K562 (cell line): ENCODE measurements around the gene POLN. TPM values are rescaled to one million over a fixed set of nuclear protein-coding genes. Genes with fewer than 3 reads are reported as not detected.

Source experiments
- CEBPG ChIP-seq, 3 experiments: fragments of 200-800 bp in 1 of 3; sonication (Bioruptor generic) in 1 of 3; sonication (generic) in 1 of 3; formaldehyde crosslinking in 1 of 3; IDR thresholded peaks in 2 of 3; conservative IDR thresholded peaks in 1 of 3; 2 replicates each; pipeline versions ENCODE4 v1.6.1 to v1.8.0; 2016 to 2022; ENCODE audit warnings: missing compliant biosample characterization in 2 of 3, missing genetic modification characterization in 2 of 3, mild to moderate bottlenecking in 1 of 3, missing genetic modification reagents in 1 of 3
- DIDO1 ChIP-seq: fragments of 450-650 bp; IDR thresholded peaks from 2 replicates; pipeline ENCODE4 v1.6.1; 2016; ENCODE audit warnings: low read depth, missing biosample characterization, missing genetic modification characterization
- FOXM1 ChIP-seq, 2 experiments: fragments of 450-650 bp in 1 of 2; sonication (generic) in 1 of 2; formaldehyde crosslinking in 1 of 2; IDR thresholded peaks; 2 replicates each; pipeline versions ENCODE4 v1.6.1 to v1.9.0; 2017 to 2022; ENCODE audit warnings: low read depth in 2 of 2, mild to moderate bottlenecking in 2 of 2, missing genetic modification reagents in 1 of 2, moderate library complexity in 1 of 2
- GABPA ChIP-seq: fragments of 200-800 bp; sonication (Bioruptor generic); conservative IDR thresholded peaks from 2 replicates; pipeline ENCODE4 v1.6.1; 2016; ENCODE audit warnings: low read depth, missing genetic modification characterization, missing compliant biosample characterization
- HNRNPH1 ChIP-seq: fragments of 200-400 bp; formaldehyde crosslinking; optimal IDR thresholded peaks from 2 replicates; pipeline ENCODE3; 2017; ENCODE audit warnings: low read depth, mild to moderate bottlenecking, low read length, moderate library complexity
- MCM2 ChIP-seq: fragments of 450-650 bp; IDR thresholded peaks from 2 replicates; pipeline ENCODE4 v1.6.1; 2017; ENCODE audit warnings: low read depth, mild to moderate bottlenecking
- RBM15 ChIP-seq: fragments of 200-400 bp; formaldehyde crosslinking; IDR thresholded peaks from 2 replicates; pipeline ENCODE4 v1.6.1; 2018; ENCODE audit warnings: mild to moderate bottlenecking, low read length, moderate library complexity; ENCODE audit not compliant: insufficient read depth
- RNF2 ChIP-seq: sonication (generic); IDR thresholded peaks from 2 replicates; pipeline ENCODE4 v1.6.1; 2016
- SMAD3 ChIP-seq: fragments of 450-650 bp; formaldehyde crosslinking; conservative IDR thresholded peaks from 2 replicates; pipeline ENCODE4 v1.4.0; 2020; ENCODE audit warnings: mild to moderate bottlenecking
- SNIP1 ChIP-seq: fragments of 450-650 bp; IDR thresholded peaks from 2 replicates; pipeline ENCODE4 v1.7.1; 2017; ENCODE audit warnings: low read depth, mild to moderate bottlenecking
- TCFL5 ChIP-seq: fragments of 250-450 bp; sonication (Bioruptor Pico); conservative IDR thresholded peaks from 2 replicates; pipeline ENCODE4 v1.6.1; 2021; ENCODE audit warnings: mild to moderate bottlenecking, moderate library complexity, matching md5 sums
- U2AF1 ChIP-seq: fragments of 200-400 bp; formaldehyde crosslinking; optimal IDR thresholded peaks from 2 replicates; pipeline ENCODE3; 2017; ENCODE audit warnings: mild to moderate bottlenecking, low read depth, low read length, moderate library complexity
- ZC3H8 ChIP-seq: fragments of 450-650 bp; IDR thresholded peaks from 2 replicates; pipeline ENCODE4 v1.6.1; 2017
- ZNF551 ChIP-seq: fragments of 250-450 bp; sonication (Bioruptor Pico); IDR thresholded peaks from 2 replicates; pipeline ENCODE4 v1.5.0; 2021; ENCODE audit warnings: mild to moderate bottlenecking, moderate library complexity
- polyA plus RNA-seq, 8 experiments: library from polyadenylated mRNA; depleted of rRNA in 4 of 8; stranded (reverse) in 5 of 8; unstranded in 3 of 8; fragments of >200 nt; fragmentation: Nextera tagmentation in 2 of 8; fragmentation: Illumina TruSeq in 1 of 8; extraction: Ambion mirVana in 2 of 8; extraction: Trizol in 1 of 8; gene quantifications; 2 replicates each; pipeline versions ENCODE4 v1.2.1 to v1.2.3, GENCODE V29; 2011 to 2014; ENCODE audit warnings: inconsistent platforms in 1 of 8, missing spikeins in 1 of 8
- total RNA-seq, 7 experiments: library from RNA; depleted of rRNA in 6 of 7; stranded (reverse); fragments of >200 nt in 6 of 7; fragmentation: Illumina TruSeq in 2 of 7; extraction: Trizol in 2 of 7; gene quantifications; 2 replicates each; pipeline versions ENCODE4 v1.2.1 to v1.2.3, GENCODE V29; 2011 to 2021; ENCODE audit warnings: low replicate concordance in 1 of 7
- TF ChIP-seq, protein P1 (sequence below): sonication (generic); formaldehyde crosslinking; IDR thresholded peaks from 2 replicates; pipeline ENCODE4 v1.8.0; 2022; ENCODE audit warnings: missing genetic modification reagents, mild to moderate bottlenecking, moderate library complexity, borderline replicate concordance
- TF ChIP-seq, protein P2 (sequence below): fragments of 200-800 bp; sonication (Bioruptor generic); IDR thresholded peaks from 2 replicates; pipeline ENCODE4 v1.6.1; 2017; ENCODE audit warnings: missing genetic modification characterization, missing compliant biosample characterization

POLN gene
- total and polyA plus RNA-seq, 9 of the 15 experiments (the other 6 are each of a cell fraction or from before 2014, with no cell fraction given), result 0.08 to 0.91 (median 0.32) TPM

DNA sequence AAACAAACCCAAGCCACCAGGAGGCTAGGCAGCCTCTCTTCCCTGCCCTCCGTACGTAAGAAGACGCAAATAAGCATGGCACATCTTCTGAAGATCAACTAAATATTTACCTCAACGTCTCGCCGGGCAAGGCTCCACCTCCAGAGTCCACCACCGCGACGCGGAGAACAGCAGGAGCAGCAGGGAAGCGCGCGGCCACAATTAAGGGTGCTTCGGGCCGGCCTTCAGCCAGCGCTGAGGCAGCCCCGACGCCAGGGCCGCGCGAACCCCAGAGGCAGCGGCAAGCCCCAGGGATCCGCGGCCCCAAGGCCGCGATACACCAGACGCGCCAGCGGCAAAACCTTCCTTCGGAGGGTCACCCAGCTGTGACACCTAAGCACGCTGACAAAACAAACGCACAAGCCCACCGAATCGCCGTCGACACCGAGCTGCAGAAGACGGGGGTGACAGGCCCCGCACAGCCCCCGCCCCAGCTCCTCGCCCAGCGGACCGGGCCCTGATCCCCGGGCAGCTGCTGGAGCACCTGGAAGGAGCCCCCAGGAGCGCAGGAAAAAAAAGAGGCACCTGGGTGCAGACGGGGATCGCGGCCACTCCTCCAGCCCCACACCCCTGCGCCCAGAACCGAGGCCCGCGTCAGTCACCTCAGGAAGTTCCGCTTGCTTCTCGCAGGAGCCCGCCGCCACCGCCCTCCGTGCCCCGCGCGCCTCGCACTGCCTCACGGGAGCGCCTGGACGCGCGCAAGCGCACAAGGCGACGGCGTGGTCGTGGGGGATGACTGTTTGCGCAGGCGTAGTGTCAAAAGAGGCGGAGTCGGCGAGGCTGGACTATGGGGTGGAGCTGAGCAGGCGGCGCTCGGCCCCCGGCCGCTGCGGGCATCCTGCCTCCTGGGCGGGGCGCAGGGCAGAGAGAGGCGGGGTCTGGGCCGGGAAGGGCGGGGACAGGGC is at the start of gene POLN, which contains the start of gene HAUS3 (continued):
- TF ChIP-seq DIDO1 (tag), result no peak
- TF ChIP-seq SMAD3 (CRISPR knock-in tag), result no peak
- no peak for TF ChIP-seq ZNF551 (CRISPR knock-in tag)
- no peak for TF ChIP-seq MCM2
- no peak for TF ChIP-seq ZC3H8
- 0 out of 2 replicates have a peak, but pooled peaks have one; percentile 24 for TF ChIP-seq CEBPG (CRISPR knock-in tag; IDR thresholded peaks at IDR 0.05)
- no peak for TF ChIP-seq CEBPG (tag; conservative IDR thresholded peaks at IDR 0.05 in 1 of 2, IDR thresholded peaks at IDR 0.05 in 1 of 2)
- peak; percentile 36; the same call in 1 of the 2 replicates for TF ChIP-seq GABPA
- TF ChIP-seq, protein P1, sequence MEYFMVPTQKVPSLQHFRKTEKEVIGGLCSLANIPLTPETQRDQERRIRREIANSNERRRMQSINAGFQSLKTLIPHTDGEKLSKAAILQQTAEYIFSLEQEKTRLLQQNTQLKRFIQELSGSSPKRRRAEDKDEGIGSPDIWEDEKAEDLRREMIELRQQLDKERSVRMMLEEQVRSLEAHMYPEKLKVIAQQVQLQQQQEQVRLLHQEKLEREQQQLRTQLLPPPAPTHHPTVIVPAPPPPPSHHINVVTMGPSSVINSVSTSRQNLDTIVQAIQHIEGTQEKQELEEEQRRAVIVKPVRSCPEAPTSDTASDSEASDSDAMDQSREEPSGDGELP (CRISPR knock-in tag), result peak; percentile 76
- no peak for TF ChIP-seq RBM15
- TF ChIP-seq RNF2, result no peak
- TF ChIP-seq SNIP1, result no peak
- TF ChIP-seq, protein P2, sequence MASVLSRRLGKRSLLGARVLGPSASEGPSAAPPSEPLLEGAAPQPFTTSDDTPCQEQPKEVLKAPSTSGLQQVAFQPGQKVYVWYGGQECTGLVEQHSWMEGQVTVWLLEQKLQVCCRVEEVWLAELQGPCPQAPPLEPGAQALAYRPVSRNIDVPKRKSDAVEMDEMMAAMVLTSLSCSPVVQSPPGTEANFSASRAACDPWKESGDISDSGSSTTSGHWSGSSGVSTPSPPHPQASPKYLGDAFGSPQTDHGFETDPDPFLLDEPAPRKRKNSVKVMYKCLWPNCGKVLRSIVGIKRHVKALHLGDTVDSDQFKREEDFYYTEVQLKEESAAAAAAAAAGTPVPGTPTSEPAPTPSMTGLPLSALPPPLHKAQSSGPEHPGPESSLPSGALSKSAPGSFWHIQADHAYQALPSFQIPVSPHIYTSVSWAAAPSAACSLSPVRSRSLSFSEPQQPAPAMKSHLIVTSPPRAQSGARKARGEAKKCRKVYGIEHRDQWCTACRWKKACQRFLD (CRISPR knock-in tag), result no peak
- no peak for TF ChIP-seq FOXM1 (IDR thresholded peaks at IDR 0.05; ENCODE audit: low read depth)
- TF ChIP-seq FOXM1 (CRISPR knock-in tag; IDR thresholded peaks at IDR 0.05; ENCODE audit: low read depth), result 0 out of 2 replicates have a peak, but pooled peaks have one; percentile 23
- no peak for TF ChIP-seq TCFL5 (CRISPR knock-in tag)
- TF ChIP-seq HNRNPH1, result no peak
- no peak for TF ChIP-seq U2AF1
